Nephron progenitor cell (in vitro differentiated cells): Measurements from ENCODE around the gene NDUFB5.

Source experiments
- DNase-seq: peaks from one replicate; pipeline ENCODE4 v3.0.0; 2021
- H3K27ac Mint-ChIP-seq: 2 replicates; pipeline ENCODE4 v1.8.0; 2021; ENCODE audit warnings: mild to moderate bottlenecking, moderate library complexity, mixed read lengths
- H3K27me3 Mint-ChIP-seq: 2 replicates; pipeline ENCODE4 v1.8.0; 2021; ENCODE audit warnings: mild to moderate bottlenecking, low read depth, mixed read lengths; ENCODE audit not compliant: poor library complexity
- H3K36me3 Mint-ChIP-seq: 2 replicates; pipeline ENCODE4 v1.8.0; 2021; ENCODE audit warnings: low read depth, mixed read lengths
- H3K4me1 Mint-ChIP-seq: 2 replicates; pipeline ENCODE4 v1.8.0; 2021; ENCODE audit warnings: mixed read lengths
- H3K4me3 Mint-ChIP-seq: 2 replicates; pipeline ENCODE4 v1.8.0; 2021; ENCODE audit warnings: mild to moderate bottlenecking, moderate library complexity, mixed read lengths
- H3K9me3 Mint-ChIP-seq: 2 replicates; pipeline ENCODE4 v1.8.0; 2021; ENCODE audit warnings: mild to moderate bottlenecking, moderate library complexity, mixed read lengths
- CTCF ChIP-seq: fragments of 200-600 bp; sonication (generic); IDR thresholded peaks from 2 replicates; pipeline ENCODE4 v1.5.0; 2021; ENCODE audit warnings: antibody characterized with exemption

The NDUFB5 gene

GRCh38 chr3:179603321-179603720 lies 1.3 kb upstream of the NDUFB5 start:
- H3K4me1 Mint-ChIP-seq: peaks cover 32% of the 10 kb centered on the region
- DNase-seq: no peak
- peaks cover 40% of the 10 kb centered on the region for H3K36me3 Mint-ChIP-seq
- H3K4me3 Mint-ChIP-seq: peak overlapping the region; percentile 98
- H3K27me3 Mint-ChIP-seq: peaks cover 3% of the 10 kb centered on the region
- H3K9me3 Mint-ChIP-seq: no peaks in the 10 kb centered on the region
- H3K27ac Mint-ChIP-seq: no peak overlapping the region
- no peak for TF ChIP-seq CTCF

DNA sequence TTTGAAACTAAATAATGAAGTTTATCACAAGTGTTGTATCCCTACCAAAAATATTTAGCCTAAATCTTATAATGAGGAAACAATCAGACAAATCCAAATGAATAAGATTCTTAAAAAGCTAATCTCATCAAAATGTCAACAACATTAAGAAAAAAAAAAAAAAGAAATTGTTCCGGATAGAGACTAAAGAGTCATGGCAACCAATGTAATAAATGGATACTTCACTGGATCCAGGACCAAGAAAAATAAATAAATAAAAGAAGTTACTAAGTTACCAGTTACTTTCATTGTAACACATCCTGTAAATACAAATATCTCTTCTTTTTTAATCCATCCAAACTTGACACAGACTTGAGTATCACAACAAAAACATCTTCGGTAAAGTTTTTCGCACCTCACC lies 763 bp upstream of the NDUFB5 start:
- peak overlapping the region; percentile 98 for H3K4me3 Mint-ChIP-seq
- peaks cover 3% of the 10 kb centered on the region for H3K27me3 Mint-ChIP-seq
- H3K4me1 Mint-ChIP-seq: peaks cover 32% of the 10 kb centered on the region
- no peaks in the 10 kb centered on the region for H3K9me3 Mint-ChIP-seq
- peak overlapping the region; percentile 100 for H3K27ac Mint-ChIP-seq
- DNase-seq: no peak
- peaks cover 36% of the 10 kb centered on the region for H3K36me3 Mint-ChIP-seq
- TF ChIP-seq CTCF: no peak

DNA sequence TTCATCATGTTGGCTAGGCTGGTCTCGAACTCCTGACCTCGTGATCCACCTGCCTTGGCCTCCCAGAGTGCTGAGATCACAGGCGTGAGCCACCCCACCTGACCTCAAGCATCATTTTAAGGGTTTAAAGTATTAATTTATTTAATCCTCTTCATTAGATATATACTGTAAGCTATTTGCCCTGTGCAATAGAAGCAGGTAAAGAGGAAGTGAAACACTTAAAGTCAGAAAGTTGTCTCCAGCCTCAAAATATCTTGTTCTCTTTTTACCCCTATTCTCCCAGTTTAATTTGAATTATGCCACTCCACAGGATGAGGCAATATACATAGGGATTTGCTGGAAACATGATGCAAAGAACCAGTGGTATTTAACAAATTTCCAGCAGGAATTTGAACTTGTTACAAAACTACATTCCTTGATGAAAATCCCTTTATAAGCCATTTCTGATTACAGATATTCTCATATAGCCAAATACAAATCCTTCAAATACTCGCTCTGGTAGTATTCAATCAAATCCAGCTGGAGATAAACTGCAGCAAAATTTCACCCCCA lies 2.0 kb downstream of the NDUFB5 start:
- no peak for DNase-seq
- Mint-ChIP-seq H3K36me3 (peaks cover 31% of the 10 kb centered on the region), H3K9me3 (no peaks in the 10 kb centered on the region), H3K4me3 (peak overlapping the region; percentile 98), H3K4me1 (peaks cover 32% of the 10 kb centered on the region), H3K27ac (no peak overlapping the region), H3K27me3 (peaks cover 3% of the 10 kb centered on the region)
- TF ChIP-seq CTCF: no peak

GRCh38 chr3:179608931-179609720 lies 4.5 kb downstream of the NDUFB5 start:
- Mint-ChIP-seq H3K36me3 (peaks cover 31% of the 10 kb centered on the region), H3K4me1 (peaks cover 20% of the 10 kb centered on the region), H3K27me3 (peaks cover 3% of the 10 kb centered on the region), H3K4me3 (no peak overlapping the region), H3K27ac (no peak overlapping the region), H3K9me3 (no peaks in the 10 kb centered on the region)
- no peak for TF ChIP-seq CTCF
- no peak for DNase-seq

DNA sequence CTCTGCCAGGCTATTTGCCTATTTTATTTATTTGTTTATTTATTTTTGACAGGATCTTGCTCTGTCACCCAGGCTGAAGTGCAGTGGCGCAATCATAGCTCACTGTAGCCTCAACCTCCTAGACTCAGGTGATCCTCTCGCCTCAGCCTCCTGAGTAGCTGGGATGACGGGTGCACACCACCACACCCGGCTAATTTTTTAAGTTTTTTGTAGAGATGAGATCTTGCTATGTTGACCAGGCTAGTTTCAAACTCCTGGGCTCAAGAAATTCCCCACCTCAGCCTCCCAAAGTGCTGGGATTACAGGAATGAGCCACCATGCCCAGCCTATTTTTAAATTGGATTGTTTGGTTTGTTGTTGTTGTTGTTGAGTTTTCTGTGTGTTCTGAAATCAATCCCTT lies 5.5 kb downstream of the NDUFB5 start:
- Mint-ChIP-seq H3K9me3 (no peaks in the 10 kb centered on the region), H3K27ac (no peak overlapping the region), H3K36me3 (peaks cover 31% of the 10 kb centered on the region), H3K4me3 (no peak overlapping the region), H3K4me1 (peaks cover 12% of the 10 kb centered on the region), H3K27me3 (no peaks in the 10 kb centered on the region)
- no peak for DNase-seq
- no peak for TF ChIP-seq CTCF

DNA sequence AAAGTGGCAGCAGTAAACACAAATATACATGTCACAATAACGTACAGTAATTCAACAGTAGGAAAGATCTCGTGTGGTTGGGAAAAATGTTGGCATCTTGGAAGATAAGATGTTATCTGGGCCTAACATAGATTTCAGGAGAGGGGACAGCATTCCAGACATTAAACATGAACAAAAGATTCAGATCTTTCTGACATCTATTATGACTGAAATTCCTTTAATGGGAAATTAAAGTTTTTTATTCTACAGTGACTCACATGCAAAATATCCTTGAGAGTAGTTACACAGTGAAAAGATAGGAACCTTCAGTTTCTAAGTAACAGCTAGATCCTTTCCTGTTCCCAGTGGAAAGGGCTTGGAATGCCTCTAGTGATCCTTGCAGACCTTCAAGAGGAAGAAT lies 9.2 kb downstream of the NDUFB5 start:
- Mint-ChIP-seq H3K4me1 (no peaks in the 10 kb centered on the region), H3K27ac (no peak overlapping the region), H3K9me3 (peaks cover 7% of the 10 kb centered on the region), H3K4me3 (no peak overlapping the region), H3K36me3 (peaks cover 34% of the 10 kb centered on the region), H3K27me3 (no peaks in the 10 kb centered on the region)
- DNase-seq: no peak
- no peak for TF ChIP-seq CTCF
